GM23338 (cell line): ENCODE data around the gene TMEM167B.

Source experiments
- CREB1 ChIP-seq: fragments of 250-450 bp; sonication (Bioruptor Pico); IDR thresholded peaks from 2 replicates; pipeline ENCODE4 v1.5.0; 2020; ENCODE audit warnings: low read depth, mild to moderate bottlenecking, moderate library complexity
- EZH2 ChIP-seq: fragments of 200-600 bp; sonication (generic); IDR thresholded peaks from one replicate; pipeline ENCODE4 v1.8.0; 2017; ENCODE audit warnings: antibody characterized with exemption, mild to moderate bottlenecking, low read depth; ENCODE audit not compliant: unreplicated experiment
- EZH2phosphoT487 ChIP-seq: fragments of 200-600 bp; sonication (generic); IDR thresholded peaks from one replicate; pipeline ENCODE4 v1.8.1; 2018; ENCODE audit warnings: antibody characterized with exemption; ENCODE audit not compliant: unreplicated experiment
- JUNB ChIP-seq: IDR thresholded peaks from one replicate; pipeline ENCODE4 v1.6.1; 2016; ENCODE audit warnings: antibody characterized with exemption; ENCODE audit not compliant: unreplicated experiment
- NANOG ChIP-seq: IDR thresholded peaks from 2 replicates; pipeline ENCODE4 v1.6.1; 2016; ENCODE audit warnings: antibody characterized with exemption, borderline replicate concordance
- POLR2AphosphoS5 ChIP-seq: IDR thresholded peaks from 2 replicates; pipeline ENCODE4 v1.6.1; 2016; ENCODE audit warnings: antibody characterized with exemption, low read depth
- REST ChIP-seq: IDR thresholded peaks from one replicate; pipeline ENCODE4 v1.6.1; 2018; ENCODE audit warnings: antibody characterized with exemption; ENCODE audit not compliant: unreplicated experiment
- TF ChIP-seq, protein P1 (sequence below), 2 experiments: fragments of 200-600 bp in 1 of 2; sonication (generic) in 1 of 2; conservative IDR thresholded peaks; 2 replicates each; pipeline versions ENCODE4 v1.5.1 to v1.6.1; 2016 to 2017; ENCODE audit warnings: antibody characterized with exemption in 2 of 2, low read depth in 2 of 2, mild to moderate bottlenecking in 2 of 2, moderate library complexity in 1 of 2

- TF ChIP-seq, protein P1, sequence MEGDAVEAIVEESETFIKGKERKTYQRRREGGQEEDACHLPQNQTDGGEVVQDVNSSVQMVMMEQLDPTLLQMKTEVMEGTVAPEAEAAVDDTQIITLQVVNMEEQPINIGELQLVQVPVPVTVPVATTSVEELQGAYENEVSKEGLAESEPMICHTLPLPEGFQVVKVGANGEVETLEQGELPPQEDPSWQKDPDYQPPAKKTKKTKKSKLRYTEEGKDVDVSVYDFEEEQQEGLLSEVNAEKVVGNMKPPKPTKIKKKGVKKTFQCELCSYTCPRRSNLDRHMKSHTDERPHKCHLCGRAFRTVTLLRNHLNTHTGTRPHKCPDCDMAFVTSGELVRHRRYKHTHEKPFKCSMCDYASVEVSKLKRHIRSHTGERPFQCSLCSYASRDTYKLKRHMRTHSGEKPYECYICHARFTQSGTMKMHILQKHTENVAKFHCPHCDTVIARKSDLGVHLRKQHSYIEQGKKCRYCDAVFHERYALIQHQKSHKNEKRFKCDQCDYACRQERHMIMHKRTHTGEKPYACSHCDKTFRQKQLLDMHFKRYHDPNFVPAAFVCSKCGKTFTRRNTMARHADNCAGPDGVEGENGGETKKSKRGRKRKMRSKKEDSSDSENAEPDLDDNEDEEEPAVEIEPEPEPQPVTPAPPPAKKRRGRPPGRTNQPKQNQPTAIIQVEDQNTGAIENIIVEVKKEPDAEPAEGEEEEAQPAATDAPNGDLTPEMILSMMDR (conservative IDR thresholded peaks at IDR 0.05; ENCODE audit: low read depth in 2 of 2), result no peak
- no peak for TF ChIP-seq REST
- TF ChIP-seq POLR2AphosphoS5, result no peak
- no peak for TF ChIP-seq EZH2
- no peak for TF ChIP-seq EZH2phosphoT487
- no peak for TF ChIP-seq CREB1 (CRISPR knock-in tag)
- no peak for TF ChIP-seq JUNB
- TF ChIP-seq NANOG, result no peak
These were observed 27.5 kb downstream of the TMEM167B start for GRCh38 chr1:109118089-109118488.
